ENCODE results near the gene TAC1. TPM values are rescaled to one million over a fixed set of nuclear protein-coding genes. Genes with fewer than 3 reads are reported as not detected.
"Not testable (repeated sequence)": the region's sequence is repeated elsewhere in the genome, so short reads cannot be mapped to it uniquely, and the experiment has no call there.

TAC1 gene
- total RNA-seq, 4 donors from 2014 or later: 1.2 to 5.8 (median 2.7) TPM

DNA sequence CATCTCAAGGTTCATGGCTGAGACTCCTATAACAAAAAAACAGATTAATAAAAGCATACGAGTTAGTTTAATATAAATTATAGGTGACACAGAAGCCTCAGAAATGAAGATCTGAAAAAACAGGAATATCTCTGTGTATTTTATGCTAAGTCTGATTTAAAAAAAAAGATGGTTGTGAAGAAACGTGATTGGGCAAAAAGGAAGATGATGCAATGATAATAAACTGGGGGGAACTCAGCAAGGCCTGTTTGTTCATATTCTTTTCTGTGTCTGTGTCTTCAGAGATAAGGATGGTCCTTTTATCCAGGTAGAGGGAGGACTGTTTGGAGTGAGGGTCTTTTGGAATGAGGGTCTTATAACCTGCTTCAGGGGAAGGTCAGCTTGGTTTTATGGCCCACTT lies 25.9 kb downstream of the TAC1 start:
- intact Hi-C loops (cut with DNase I): no loop called here
- no peak for DNase-seq (ENCODE audit: extremely low spot score)
- Histone ChIP-seq H3K4me1 (no peaks in the 10 kb centered on the region), H3K36me3 (no peaks in the 10 kb centered on the region), H3K27ac (replicated peaks in 1 of 4) (no peak overlapping the region), H3K4me3 (no peak overlapping the region), H3K27me3 (no peaks in the 10 kb centered on the region), H3K9me3 (no peaks in the 10 kb centered on the region)
- TF ChIP-seq, protein P1, sequence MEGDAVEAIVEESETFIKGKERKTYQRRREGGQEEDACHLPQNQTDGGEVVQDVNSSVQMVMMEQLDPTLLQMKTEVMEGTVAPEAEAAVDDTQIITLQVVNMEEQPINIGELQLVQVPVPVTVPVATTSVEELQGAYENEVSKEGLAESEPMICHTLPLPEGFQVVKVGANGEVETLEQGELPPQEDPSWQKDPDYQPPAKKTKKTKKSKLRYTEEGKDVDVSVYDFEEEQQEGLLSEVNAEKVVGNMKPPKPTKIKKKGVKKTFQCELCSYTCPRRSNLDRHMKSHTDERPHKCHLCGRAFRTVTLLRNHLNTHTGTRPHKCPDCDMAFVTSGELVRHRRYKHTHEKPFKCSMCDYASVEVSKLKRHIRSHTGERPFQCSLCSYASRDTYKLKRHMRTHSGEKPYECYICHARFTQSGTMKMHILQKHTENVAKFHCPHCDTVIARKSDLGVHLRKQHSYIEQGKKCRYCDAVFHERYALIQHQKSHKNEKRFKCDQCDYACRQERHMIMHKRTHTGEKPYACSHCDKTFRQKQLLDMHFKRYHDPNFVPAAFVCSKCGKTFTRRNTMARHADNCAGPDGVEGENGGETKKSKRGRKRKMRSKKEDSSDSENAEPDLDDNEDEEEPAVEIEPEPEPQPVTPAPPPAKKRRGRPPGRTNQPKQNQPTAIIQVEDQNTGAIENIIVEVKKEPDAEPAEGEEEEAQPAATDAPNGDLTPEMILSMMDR (IDR thresholded peaks at IDR 0.05): no peak
- no peak for TF ChIP-seq POLR2A (IDR thresholded peaks at IDR 0.05; ENCODE audit: low read depth)
- TF ChIP-seq POLR2AphosphoS5 (IDR thresholded peaks at IDR 0.05): no peak
- no peak for TF ChIP-seq EP300 (IDR thresholded peaks at IDR 0.05)
- WGBS: 73% methylated on average over 2 of the region's 2 CpGs

GRCh38 chr7:97770850-97771249 lies 39.0 kb downstream of the TAC1 start:
- intact Hi-C loops (cut with DNase I): no loop called here
- Histone ChIP-seq H3K4me3 (no peak overlapping the region), H3K9me3 (no peaks in the 10 kb centered on the region), H3K27ac (replicated peaks in 1 of 4) (no peak overlapping the region), H3K27me3 (no peaks in the 10 kb centered on the region), H3K4me1 (no peaks in the 10 kb centered on the region), H3K36me3 (no peaks in the 10 kb centered on the region)
- TF ChIP-seq, protein P1 (IDR thresholded peaks at IDR 0.05): no peak
- TF ChIP-seq POLR2A (IDR thresholded peaks at IDR 0.05; ENCODE audit: low read depth) (no peak), EP300 (IDR thresholded peaks at IDR 0.05) (no peak), POLR2AphosphoS5 (IDR thresholded peaks at IDR 0.05) (no peak)
- no peak for DNase-seq (ENCODE audit: extremely low spot score)
- 57% methylated on average over 5 of the region's 5 CpGs for WGBS

DNA sequence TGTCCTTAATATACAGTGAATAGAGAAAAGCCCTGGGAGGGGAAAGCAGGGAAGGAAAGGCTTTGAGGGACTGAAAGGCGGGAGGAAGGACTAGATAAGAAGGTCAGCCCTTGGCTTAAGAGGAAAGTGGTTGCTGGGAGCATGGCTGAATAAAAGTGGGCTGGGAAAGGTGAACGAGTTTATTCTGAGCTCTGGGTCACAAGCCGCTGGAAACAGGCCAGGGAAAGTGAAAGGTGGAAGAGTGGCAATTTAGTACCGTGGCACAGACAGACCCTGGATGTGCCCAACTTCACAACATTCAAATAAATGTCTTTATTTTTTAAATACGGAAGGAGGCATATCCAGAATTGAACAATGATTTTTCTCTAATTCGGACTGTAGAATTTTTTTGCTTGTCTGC lies 39.7 kb downstream of the TAC1 start:
- WGBS: 68% methylated on average over 6 of the region's 6 CpGs
- no peak for DNase-seq (ENCODE audit: extremely low spot score)
- no peaks in the 10 kb centered on the region for H3K4me1 ChIP-seq
- no peaks in the 10 kb centered on the region for H3K27me3 ChIP-seq
- TF ChIP-seq POLR2AphosphoS5 (IDR thresholded peaks at IDR 0.05): no peak
- TF ChIP-seq POLR2A (IDR thresholded peaks at IDR 0.05; ENCODE audit: low read depth): no peak
- TF ChIP-seq, protein P1 (IDR thresholded peaks at IDR 0.05): no peak
- no peak for TF ChIP-seq EP300 (IDR thresholded peaks at IDR 0.05)
- intact Hi-C loops (cut with DNase I): no loop called here
- no peak overlapping the region for H3K4me3 ChIP-seq
- no peak overlapping the region for H3K27ac ChIP-seq (replicated peaks in 1 of 4)
- H3K36me3 ChIP-seq: no peaks in the 10 kb centered on the region
- H3K9me3 ChIP-seq: no peaks in the 10 kb centered on the region

GRCh38 chr7:97772045-97772901 lies 40.4 kb downstream of the TAC1 start:
- TF ChIP-seq, protein P1 (IDR thresholded peaks at IDR 0.05): no peak
- no peak overlapping the region for H3K27ac ChIP-seq (replicated peaks in 1 of 4)
- no peak for DNase-seq (ENCODE audit: extremely low spot score)
- H3K36me3 ChIP-seq: no peaks in the 10 kb centered on the region
- intact Hi-C loops (cut with DNase I): no loop called here
- no peaks in the 10 kb centered on the region for H3K27me3 ChIP-seq
- H3K4me1 ChIP-seq: no peaks in the 10 kb centered on the region
- H3K9me3 ChIP-seq: no peaks in the 10 kb centered on the region
- no peak overlapping the region for H3K4me3 ChIP-seq
- 76% methylated on average over 4 of the region's 4 CpGs for whole genome bisulfite sequencing

GRCh38 chr7:97786398-97786797 lies 54.5 kb downstream of the TAC1 start:
- intact Hi-C loops (cut with DNase I); H3K4me3 ChIP-seq; H3K36me3 ChIP-seq; DNase-seq (ENCODE audit: extremely low spot score); H3K27ac ChIP-seq (replicated peaks in 1 of 4); H3K4me1 ChIP-seq; H3K27me3 ChIP-seq: not testable (repeated sequence)
- peaks cover 0 to 12% (median 2%) of the 10 kb centered on the region in 4 donors for H3K9me3 ChIP-seq
- WGBS: 94% methylated on average over 7 of the region's 7 CpGs

Other genes starting within 250 kb of the TAC1 start
- gene ASNS, start 140.3 kb downstream of the TAC1 start, total RNA-seq: 10 to 100 TPM; 13.9 to 17.6 (median 15.3) TPM